Activated naive CD8-positive, alpha-beta T cell treated with anti-CD3 and anti-CD28 coated beads, Interleukin-2, amount 50 U/mL, for 24 hours (primary cell): Measurements from ENCODE around the gene PIGW.

Experiments used
- ATAC-seq: fragments of 150-1000 bp; cut with Tn5 transposase; one replicate; pipeline ENCODE4 v1.10.0; 2021
- DNase-seq: peaks from one replicate; pipeline ENCODE4 v3.0.0; 2021
- H3K27ac Mint-ChIP-seq: one replicate; pipeline ENCODE4 v1.8.0; 2021; ENCODE audit warnings: mild to moderate bottlenecking, mixed read lengths
- H3K27me3 Mint-ChIP-seq: one replicate; pipeline ENCODE4 v1.8.0; 2021; ENCODE audit warnings: mixed read lengths
- H3K36me3 Mint-ChIP-seq: one replicate; pipeline ENCODE4 v1.8.0; 2021; ENCODE audit warnings: low read depth, mixed read lengths
- H3K4me1 Mint-ChIP-seq: one replicate; pipeline ENCODE4 v1.8.0; 2021; ENCODE audit warnings: mixed read lengths
- H3K4me3 Mint-ChIP-seq: one replicate; pipeline ENCODE4 v1.8.0; 2021; ENCODE audit warnings: mild to moderate bottlenecking, moderate library complexity, mixed read lengths
- H3K9me3 Mint-ChIP-seq: one replicate; pipeline ENCODE4 v1.8.0; 2021; ENCODE audit warnings: mixed read lengths

Gene PIGW, protein sequence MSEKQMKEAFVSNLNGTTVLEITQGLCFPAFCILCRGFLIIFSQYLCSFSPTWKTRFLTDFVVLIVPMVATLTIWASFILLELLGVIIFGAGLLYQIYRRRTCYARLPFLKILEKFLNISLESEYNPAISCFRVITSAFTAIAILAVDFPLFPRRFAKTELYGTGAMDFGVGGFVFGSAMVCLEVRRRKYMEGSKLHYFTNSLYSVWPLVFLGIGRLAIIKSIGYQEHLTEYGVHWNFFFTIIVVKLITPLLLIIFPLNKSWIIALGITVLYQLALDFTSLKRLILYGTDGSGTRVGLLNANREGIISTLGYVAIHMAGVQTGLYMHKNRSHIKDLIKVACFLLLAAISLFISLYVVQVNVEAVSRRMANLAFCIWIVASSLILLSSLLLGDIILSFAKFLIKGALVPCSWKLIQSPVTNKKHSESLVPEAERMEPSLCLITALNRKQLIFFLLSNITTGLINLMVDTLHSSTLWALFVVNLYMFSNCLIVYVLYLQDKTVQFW

DNA sequence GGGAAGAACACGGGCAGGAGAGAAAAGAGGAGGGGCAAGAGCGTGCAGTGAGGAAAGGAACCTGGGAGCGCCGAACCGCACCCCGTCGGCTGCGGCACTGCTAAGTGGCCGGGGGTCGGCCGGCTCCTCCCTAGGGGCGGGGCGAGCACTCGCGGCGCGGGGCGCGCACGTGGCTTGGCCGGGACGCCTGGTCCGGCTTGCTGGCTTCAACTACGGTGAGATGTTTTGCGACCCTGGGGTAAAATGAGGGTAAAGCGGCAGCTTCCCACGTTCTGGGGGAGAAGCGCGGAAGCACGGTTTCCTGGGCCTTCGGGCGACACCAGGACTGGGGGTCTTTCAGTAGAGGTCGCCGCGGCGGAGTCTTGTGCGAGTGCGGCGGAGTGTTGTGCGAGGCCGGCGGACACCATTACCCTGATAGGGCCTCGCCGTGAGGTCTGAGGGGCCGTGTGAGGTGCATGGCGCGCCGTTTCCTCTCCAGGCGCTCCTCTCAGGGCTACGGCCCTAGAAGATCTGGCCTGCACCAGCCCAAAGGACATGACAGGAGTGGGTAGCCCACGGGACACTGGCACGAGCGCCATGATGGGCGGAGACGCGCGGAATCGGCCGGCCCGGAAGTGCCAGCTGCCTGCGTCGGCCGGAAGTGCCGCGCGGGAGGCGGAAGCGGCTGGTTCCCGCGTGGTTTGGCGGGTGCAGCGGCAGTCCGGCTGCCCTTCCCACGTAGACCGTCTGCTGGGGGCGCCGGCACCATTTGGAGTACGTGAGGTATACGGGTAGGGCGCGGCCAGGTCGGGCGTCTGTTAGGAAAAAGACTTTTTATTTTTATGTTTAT lies at the start of gene PIGW, which contains the start of gene MYO19:
TSS of gene PIGW (plus strand) at position 148 of the 829 bp plus-strand sequence. CDS start 2,115 bp downstream, outside the sequence.
TSS of gene MYO19 (minus strand) at position 29 of the 829 bp plus-strand sequence. CDS start 2,330 bp downstream, outside the sequence.
- H3K4me1 Mint-ChIP-seq, result peaks cover 47% of the 10 kb centered on the region

DNA sequence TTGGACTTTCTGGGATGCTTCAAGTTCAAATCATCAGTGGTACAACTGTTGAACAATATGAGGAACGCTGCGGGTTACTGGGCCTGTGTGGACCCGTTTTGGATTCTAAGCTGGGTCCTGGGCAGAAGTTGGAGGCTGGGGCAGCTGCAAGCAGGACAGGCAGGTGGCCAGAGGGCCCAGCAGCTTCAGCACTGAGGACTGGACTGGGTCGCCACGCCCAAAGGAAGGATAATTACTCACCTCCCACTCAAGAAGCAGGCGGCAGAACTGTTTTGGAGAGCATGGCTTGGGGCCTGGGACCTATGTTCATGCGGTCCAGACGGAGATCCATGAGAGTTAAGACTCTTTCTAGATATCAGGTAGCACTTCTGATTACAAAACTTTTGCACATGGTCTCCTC lies 49.8 kb upstream of the PIGW start:
- peaks cover 21% of the 10 kb centered on the region for H3K36me3 Mint-ChIP-seq
- peaks cover 50% of the 10 kb centered on the region for H3K4me1 Mint-ChIP-seq
- peak overlapping the region; percentile 97 for H3K4me3 Mint-ChIP-seq
- DNase-seq (no peak), ATAC-seq (no peak)
- H3K9me3 Mint-ChIP-seq, result no peaks in the 10 kb centered on the region
- peaks cover 22% of the 10 kb centered on the region for H3K27me3 Mint-ChIP-seq
- no peak overlapping the region for H3K27ac Mint-ChIP-seq

More for the DNA sequence above, at the start of gene PIGW, which contains the start of gene MYO19:
- peak; percentile 89 for ATAC-seq
- Mint-ChIP-seq H3K4me3 (peak within 1 kb of the TSS; percentile 91), H3K27me3 (no peaks in the 10 kb centered on the region), H3K36me3 (peaks cover 53% of the 10 kb centered on the region), H3K9me3 (no peaks in the 10 kb centered on the region), H3K27ac (peak within 1 kb of the TSS; percentile 96)
- DNase-seq, result peak; percentile 90

DNA sequence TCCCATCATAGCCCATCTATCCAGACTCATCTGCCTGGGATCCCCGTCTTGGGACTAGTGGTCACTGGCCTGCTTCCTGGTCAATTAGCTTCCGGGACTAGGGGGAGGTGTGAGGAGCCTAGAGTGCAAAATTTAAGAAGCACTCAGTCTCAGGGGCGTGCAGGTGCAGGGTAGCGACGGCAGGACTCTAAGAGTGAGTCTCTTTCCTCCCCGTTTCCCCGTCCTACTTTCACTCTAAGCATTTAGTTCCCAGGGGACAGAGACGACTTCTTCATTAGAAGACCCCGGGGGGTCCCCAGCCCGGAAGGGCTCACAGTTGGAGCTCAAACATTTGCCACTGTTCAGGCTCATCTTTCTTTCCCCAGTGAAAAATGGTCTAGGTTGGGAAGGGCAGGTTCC lies 49.0 kb upstream of the PIGW start:
- H3K4me3 Mint-ChIP-seq, result peak overlapping the region; percentile 97
- no peaks in the 10 kb centered on the region for H3K9me3 Mint-ChIP-seq
- DNase-seq (peak; percentile 10), ATAC-seq (no peak)
- H3K27ac Mint-ChIP-seq, result peak overlapping the region; percentile 99
- H3K36me3 Mint-ChIP-seq, result peaks cover 24% of the 10 kb centered on the region
- peaks cover 53% of the 10 kb centered on the region for H3K4me1 Mint-ChIP-seq
- peaks cover 18% of the 10 kb centered on the region for H3K27me3 Mint-ChIP-seq

DNA sequence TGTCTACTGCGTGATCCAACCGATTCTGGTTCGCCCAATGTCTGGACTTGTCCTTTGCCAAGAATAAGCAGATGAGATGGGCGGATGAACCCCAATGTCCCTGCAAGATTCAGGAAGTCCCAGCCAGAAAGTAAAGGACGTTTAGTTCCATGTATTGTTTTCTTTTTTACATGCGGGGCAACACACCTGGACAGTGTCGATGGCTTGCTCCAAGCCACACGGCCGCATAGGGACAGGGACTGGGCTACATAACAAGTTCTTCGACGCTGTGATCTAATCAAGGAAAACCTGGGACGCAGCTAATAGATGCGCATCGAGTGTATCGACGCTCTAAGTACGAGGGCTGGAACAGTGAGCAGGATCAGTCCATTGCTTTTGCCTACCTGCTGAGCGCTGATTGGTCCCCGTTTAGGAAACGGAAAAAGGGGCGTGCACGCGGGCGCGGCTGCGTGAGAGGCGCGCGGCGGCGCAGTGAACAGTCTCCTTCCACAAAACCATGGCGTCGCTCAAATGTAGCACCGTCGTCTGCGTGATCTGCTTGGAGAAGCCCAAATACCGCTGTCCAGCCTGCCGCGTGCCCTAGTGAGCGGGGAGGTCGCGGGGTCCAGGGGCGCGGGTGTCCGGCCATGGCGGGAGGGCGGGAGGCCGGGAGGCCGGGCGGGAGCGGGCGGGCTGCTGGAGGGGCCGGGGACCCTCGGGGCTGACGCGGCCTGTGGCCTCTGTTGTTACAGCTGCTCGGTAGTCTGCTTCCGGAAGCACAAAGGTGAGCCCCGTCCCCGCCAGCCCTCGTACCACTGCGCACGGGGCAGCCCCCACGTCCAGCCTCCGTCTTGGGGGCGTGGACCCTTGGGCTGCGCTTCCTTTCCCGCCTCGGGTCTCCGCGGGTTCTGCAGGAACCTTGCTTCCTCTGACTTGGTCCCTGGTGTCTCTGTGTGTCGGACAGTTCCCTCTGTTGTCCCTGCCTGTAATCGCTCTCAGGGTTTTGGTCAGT lies 48.3 kb upstream of the PIGW start, which contains the start of gene ZNHIT3:
TSS of gene ZNHIT3 (plus strand) at position 478 of the 991 bp plus-strand sequence. CDS start at position 497, 19 bp downstream.
- peaks cover 30% of the 10 kb centered on the region for H3K36me3 Mint-ChIP-seq
- peaks cover 14% of the 10 kb centered on the region for H3K27me3 Mint-ChIP-seq
- no peaks in the 10 kb centered on the region for H3K9me3 Mint-ChIP-seq
- peak; percentile 90 for DNase-seq
- peaks cover 57% of the 10 kb centered on the region for H3K4me1 Mint-ChIP-seq
- peak within 1 kb of the TSS; percentile 97 for H3K4me3 Mint-ChIP-seq
- H3K27ac Mint-ChIP-seq, result peak within 1 kb of the TSS; percentile 99
- ATAC-seq, result peak; percentile 91

DNA sequence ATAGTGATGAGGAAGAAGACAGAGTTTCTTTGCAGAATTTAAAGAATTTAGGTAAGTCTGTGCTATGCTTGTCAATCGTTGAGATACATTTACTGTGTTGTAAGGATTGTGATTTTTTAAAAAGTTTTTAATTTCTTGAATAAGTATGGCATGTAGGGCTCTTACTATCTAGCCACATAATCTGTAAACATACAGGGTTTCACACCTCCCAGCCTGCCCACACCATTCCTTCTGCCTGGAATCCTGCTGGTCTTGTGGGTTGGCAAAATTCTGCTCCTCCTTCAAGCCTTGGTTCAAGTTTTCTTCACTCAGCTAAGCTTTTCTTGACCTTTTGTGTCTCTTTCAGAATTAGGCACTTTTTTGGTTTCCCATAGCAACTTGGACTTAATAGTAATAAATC lies 40.8 kb upstream of the PIGW start:
- Mint-ChIP-seq H3K4me1 (peaks cover 24% of the 10 kb centered on the region), H3K4me3 (no peak overlapping the region), H3K36me3 (peaks cover 57% of the 10 kb centered on the region), H3K27me3 (no peaks in the 10 kb centered on the region), H3K27ac (peak overlapping the region; percentile 15), H3K9me3 (no peaks in the 10 kb centered on the region)
- ATAC-seq (no peak), DNase-seq (no peak)

DNA sequence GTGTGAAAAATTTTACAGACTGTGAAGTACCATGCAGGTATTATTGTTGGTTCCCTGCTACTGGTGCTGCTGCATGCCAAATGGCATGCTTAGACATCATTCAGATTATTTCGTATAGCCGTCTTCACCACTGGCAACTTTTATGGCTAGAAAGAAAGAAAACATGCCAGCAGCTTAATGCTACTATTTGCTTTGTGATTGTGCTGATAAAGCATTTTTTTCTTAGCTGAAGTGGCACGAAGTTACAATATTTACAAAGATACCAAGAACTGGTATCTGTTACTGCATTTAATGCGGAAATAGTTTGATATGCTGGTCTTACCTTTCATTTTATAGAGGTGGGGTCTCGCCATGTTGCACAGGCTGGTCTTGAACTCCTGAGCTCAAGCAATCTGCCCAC lies 40.1 kb upstream of the PIGW start:
- H3K9me3 Mint-ChIP-seq, result no peaks in the 10 kb centered on the region
- H3K27ac Mint-ChIP-seq, result no peak overlapping the region
- ATAC-seq (no peak), DNase-seq (no peak)
- peaks cover 18% of the 10 kb centered on the region for H3K4me1 Mint-ChIP-seq
- H3K36me3 Mint-ChIP-seq, result peaks cover 55% of the 10 kb centered on the region
- no peak overlapping the region for H3K4me3 Mint-ChIP-seq
- no peaks in the 10 kb centered on the region for H3K27me3 Mint-ChIP-seq

DNA sequence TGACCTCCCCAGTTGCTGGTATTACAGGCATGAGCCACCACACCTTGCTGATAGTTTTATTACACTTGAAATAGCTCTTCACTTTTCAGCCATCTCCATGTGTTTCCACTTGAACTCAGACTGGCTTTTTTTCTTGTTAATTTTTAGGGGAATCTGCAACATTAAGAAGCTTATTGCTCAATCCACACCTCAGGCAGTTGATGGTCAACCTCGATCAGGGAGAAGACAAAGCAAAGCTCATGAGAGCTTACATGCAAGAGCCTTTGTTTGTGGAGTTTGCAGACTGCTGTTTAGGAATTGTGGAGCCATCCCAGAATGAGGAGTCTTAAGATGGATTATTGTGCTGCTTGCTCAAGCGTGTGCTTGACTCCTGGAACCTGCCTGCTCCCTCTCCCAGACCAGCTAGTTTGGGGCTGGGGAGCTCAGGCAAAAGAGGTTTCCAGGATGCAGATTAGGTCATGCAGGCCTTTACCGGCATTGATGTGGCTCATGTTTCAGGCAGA lies 39.7 kb upstream of the PIGW start:
- no peaks in the 10 kb centered on the region for H3K9me3 Mint-ChIP-seq
- no peak for ATAC-seq
- H3K4me3 Mint-ChIP-seq, result no peak overlapping the region
- peak overlapping the region; percentile 55 for H3K27ac Mint-ChIP-seq
- DNase-seq, result no peak
- peaks cover 52% of the 10 kb centered on the region for H3K36me3 Mint-ChIP-seq
- H3K4me1 Mint-ChIP-seq, result peaks cover 14% of the 10 kb centered on the region
- no peaks in the 10 kb centered on the region for H3K27me3 Mint-ChIP-seq

DNA sequence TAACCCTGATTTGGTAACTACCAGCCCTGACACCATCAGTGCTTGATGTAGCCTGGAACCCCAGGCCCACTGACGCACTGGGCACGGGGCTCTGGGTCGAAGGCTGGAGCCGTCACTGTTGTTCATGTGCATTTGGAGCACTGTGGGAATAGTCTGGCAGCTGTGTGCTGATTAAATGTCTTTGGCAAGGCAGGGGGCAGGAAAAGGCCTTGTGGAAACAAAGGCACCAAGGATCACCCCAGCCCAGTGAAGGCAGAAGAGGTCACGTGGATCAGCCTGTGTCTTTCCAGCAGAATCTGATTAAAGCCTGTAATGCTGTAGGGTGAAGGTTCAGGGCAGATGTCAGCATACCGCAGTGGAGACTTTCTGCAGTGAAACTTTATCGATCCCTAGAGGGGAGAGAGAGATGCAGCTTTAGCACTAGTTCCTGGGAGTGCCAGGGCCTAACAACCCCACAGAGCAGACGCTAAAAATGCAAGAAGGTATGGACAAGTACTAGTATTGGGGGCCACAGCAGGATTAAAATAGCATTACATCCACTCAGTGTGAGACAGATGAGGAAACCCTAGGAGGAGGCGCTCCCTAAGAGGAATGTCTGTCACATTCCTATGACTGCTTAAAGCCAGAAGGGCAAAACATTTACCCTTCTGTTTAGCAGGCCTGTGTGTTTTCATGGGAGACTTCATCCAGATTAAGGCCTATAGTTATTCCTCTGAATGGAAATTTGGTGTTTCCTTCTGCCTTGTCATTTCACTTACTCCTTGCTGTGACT lies 38.6 kb upstream of the PIGW start:
- H3K4me1 Mint-ChIP-seq, result peaks cover 12% of the 10 kb centered on the region
- no peak for DNase-seq
- no peaks in the 10 kb centered on the region for H3K27me3 Mint-ChIP-seq
- H3K36me3 Mint-ChIP-seq, result peaks cover 51% of the 10 kb centered on the region
- no peaks in the 10 kb centered on the region for H3K9me3 Mint-ChIP-seq
- H3K4me3 Mint-ChIP-seq, result no peak overlapping the region
- no peak overlapping the region for H3K27ac Mint-ChIP-seq
- ATAC-seq, result no peak

DNA sequence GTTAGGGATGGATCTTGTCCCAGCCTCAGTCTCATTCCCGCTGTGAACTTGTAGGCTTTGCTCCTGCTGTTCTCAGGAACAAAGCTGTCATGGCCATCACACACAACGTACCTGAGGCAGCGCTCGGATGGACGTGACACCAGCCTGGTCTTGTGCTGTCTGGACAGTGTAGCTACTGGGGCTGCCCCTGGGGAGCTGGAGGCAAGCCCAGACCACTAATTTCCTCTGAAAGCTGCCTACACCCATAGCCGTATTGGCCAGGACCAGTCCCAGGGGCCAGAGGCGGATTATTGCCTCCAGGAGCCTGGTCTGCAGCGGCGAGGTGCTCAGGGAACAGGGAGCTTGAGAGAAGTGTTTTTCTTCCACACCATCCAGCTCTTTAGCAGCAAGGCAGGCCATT lies 36.6 kb upstream of the PIGW start:
- Mint-ChIP-seq H3K27me3 (no peaks in the 10 kb centered on the region), H3K36me3 (peaks cover 47% of the 10 kb centered on the region), H3K4me1 (peaks cover 2% of the 10 kb centered on the region), H3K27ac (no peak overlapping the region), H3K4me3 (no peak overlapping the region), H3K9me3 (no peaks in the 10 kb centered on the region)
- ATAC-seq (no peak), DNase-seq (no peak)

DNA sequence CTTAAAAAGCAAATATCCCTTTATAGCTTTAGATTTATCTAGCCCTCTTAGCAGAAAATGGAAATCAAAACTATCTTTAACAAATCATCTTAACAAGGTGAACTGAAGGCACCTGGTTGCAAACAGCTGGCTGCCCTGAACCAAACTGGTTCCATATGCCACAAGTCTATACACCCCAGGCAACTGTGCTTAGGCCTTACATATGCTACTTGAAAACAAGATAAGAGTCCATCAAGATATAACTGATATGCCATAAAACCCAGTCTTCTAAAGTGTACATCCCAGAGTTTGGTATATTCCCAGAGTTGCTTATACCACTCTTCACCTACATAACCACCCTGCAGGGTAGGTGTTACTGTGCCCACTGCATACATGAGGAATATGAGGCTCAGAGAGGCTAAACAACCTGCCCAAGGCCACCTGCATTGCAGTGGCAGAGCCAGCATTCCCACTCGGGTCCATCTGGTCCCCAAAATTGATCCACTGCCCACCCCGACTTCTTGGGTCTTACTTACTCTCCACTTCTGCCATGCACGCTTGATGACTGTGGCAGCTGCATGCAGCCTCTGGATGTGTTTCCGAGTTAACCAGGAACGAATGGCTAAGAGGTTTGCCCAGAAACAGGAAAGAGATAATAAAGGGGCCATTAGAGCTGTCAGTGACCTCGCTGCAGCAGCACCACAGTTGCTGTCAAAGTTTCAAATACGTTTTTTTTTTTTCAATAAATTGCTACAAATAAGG lies 36.1 kb upstream of the PIGW start:
- DNase-seq, result no peak
- Mint-ChIP-seq H3K4me1 (peaks cover 2% of the 10 kb centered on the region), H3K36me3 (peaks cover 50% of the 10 kb centered on the region), H3K9me3 (no peaks in the 10 kb centered on the region), H3K27me3 (no peaks in the 10 kb centered on the region), H3K4me3 (no peak overlapping the region), H3K27ac (peak overlapping the region; percentile 42)
- no peak for ATAC-seq

DNA sequence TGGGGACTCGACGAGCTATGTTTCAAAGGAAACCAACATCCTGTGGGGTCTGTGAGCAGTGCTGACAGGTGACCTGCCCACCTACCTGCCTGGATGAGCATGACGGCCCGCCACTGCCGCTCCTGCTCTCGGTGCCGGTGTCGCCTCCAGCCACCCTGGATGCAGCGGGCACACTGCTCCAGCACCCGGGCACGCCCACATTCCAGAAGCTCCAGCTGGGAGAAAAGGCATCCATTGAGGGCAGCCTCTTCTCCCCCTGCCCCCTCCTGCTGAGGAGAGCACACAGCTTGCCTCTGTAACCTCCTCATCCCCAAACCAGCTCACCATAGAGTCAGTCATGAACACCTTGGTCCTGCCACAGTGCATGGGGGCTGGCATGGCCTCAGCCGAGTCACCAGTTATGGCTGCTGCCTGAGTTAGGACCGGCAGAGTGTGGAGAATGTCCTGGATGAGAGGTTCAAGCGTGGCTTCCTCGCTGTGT lies 34.0 kb upstream of the PIGW start:
- ATAC-seq, result no peak
- DNase-seq, result no peak
- Mint-ChIP-seq H3K9me3 (no peaks in the 10 kb centered on the region), H3K27me3 (no peaks in the 10 kb centered on the region), H3K4me1 (no peaks in the 10 kb centered on the region), H3K4me3 (no peak overlapping the region), H3K36me3 (peaks cover 50% of the 10 kb centered on the region), H3K27ac (no peak overlapping the region)

DNA sequence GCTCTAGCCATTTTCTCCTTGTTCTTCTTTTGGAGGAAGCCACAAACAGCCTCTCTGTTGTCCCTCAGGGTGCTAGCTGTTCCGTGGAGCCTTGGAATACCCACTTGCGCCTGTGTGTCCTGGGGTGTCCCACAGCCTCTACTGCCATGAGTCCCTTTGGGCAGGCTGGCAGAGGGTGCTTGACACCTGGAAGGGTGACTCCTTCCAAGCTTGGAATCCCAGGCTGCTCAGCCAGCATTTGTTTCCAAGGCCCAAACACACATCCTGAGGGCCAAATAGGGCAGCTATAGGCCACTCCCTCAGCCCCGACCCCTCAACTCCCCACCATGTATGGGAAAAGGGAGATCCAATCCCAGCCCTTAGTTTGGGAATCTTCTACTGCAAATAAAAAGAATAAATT lies 33.4 kb upstream of the PIGW start:
- no peak for DNase-seq
- Mint-ChIP-seq H3K4me3 (no peak overlapping the region), H3K4me1 (no peaks in the 10 kb centered on the region), H3K27me3 (no peaks in the 10 kb centered on the region), H3K36me3 (peaks cover 49% of the 10 kb centered on the region), H3K9me3 (no peaks in the 10 kb centered on the region), H3K27ac (no peak overlapping the region)
- ATAC-seq, result no peak
